ENCODE results near the gene IQGAP1.
"Not testable (repeated sequence)": the region's sequence is repeated elsewhere in the genome, so short reads cannot be mapped to it uniquely, and the experiment has no call there.

Gene IQGAP1

GRCh38 chr15:90493647-90494046, 105.6 kb downstream of the IQGAP1 start:
- DNase-seq: no peak

DNA sequence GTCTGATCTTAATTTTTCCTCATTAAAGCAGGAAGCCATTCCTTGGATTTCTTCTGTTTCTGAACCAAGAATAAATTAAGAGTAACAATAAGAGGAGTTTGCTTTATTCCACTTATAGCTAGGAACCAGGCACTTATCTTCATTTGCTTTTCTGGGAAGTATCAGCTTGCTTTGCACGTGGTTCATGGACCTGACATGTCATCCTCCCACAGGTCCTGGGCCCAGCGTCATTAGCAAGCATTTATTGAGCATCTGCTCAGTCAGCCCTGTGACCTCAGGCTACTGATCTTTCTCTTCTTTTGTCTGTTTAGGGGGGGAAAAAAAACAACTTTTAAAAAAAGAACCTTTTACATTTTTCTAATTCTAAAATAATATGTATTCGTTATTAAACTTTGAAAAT, 107.0 kb downstream of the IQGAP1 start:
- no peak for DNase-seq

- no peak for DNase-seq
Measured at GRCh38 chr15:90496791-90497190, 108.7 kb downstream of the IQGAP1 start.

DNA sequence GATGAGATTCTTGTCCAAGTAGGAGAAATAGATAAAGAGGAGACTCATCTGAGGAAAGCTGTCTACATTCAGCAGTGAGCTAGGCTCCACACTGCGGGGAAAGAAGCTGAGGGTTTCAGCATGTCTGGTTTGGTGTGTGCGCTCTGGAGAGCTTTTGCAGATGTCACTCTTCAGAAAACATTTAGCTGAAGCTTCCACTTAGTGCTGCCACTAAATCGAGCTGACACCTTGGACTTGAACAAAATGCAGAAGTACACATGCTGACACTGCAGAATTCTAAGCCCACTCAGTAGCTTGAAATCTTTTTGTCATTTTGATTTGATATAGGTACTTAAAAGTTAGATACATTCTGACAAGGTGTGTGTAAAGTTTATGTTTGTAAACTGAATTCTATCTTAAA, 109.3 kb downstream of the IQGAP1 start:
- no peak for DNase-seq

GRCh38 chr15:90497912-90498311, 109.9 kb downstream of the IQGAP1 start:
- DNase-seq: no peak

DNA sequence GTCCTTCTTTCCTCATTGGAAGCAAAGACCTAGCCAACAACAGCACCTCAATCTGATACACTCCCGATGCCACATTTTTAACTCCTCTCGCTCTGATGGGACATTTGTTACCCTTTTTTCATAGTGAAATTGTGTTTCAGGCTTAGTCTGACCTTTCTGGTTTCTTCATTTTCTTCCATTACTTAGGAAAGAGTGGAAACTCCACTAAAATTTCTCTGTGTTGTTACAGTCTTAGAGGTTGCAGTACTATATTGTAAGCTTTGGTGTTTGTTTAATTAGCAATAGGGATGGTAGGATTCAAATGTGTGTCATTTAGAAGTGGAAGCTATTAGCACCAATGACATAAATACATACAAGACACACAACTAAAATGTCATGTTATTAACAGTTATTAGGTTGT, 112.1 kb downstream of the IQGAP1 start:
- DNase-seq: no peak

- DNase-seq: no peak
Measured at GRCh38 chr15:90501898-90502297, 113.9 kb downstream of the IQGAP1 start.

DNA sequence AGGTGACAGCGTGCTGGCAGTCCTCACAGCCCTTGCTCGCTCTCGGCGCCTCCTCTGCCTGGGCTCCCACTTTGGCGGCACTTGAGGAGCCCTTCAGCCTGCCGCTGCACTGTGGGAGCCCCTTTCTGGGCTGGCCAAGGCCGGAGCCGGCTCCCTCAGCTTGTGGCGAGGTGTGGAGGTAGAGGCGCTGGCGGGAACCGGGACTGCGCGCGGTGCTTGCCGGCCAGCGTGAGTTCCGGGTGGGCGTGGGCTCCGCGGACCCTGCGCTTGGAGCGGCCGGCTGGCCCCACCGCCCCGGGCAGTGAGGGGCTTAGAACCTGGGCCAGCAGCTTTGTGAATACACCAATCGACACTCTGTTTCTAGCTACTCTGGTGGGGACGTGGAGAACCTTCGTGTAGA, 122.7 kb downstream of the IQGAP1 start:
- DNase-seq: not testable (repeated sequence)

- DNase-seq: not testable (repeated sequence)
Measured at GRCh38 chr15:90511211-90511618, 123.2 kb downstream of the IQGAP1 start.

DNA sequence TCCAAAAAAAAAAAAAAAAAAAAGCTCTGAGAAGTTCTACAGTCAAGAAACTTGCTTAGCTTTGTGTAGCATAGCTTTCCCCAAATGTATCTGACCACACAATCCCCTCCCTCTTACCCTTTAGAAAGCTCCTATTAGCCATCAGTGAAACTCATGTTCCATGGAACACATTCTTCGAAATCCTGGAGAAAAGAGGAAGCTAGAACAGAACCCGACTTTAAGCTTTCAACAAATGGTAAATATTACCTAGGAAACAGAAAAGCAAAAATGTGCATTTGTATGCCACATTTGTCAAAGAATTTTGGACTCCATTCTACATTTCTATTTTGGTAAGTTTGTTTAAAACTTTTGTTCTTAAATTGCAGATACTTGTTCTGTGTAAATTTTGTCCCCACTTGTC, 124.2 kb downstream of the IQGAP1 start:
- DNase-seq: no peak

DNA sequence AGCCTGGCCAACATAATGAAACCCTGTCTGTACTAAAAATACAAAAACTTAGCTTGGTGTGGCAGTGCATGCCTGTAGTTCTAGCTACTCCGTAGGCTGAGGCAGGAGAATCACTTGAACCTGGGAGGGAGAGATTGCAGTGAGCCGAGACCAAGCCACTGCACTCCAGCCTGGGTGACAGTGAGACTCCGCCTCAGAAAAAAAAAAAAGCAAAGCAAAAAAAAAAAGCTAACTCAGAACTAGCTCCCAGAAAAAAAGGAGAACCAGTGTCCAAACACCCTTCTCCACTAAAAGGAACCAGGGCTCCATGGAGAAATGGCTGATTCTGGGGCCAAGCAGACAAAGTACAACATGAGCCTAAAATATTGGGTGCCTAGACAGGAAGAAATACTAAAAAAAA, 124.9 kb downstream of the IQGAP1 start:
- no peak for DNase-seq

GRCh38 chr15:90513448-90513847, 125.4 kb downstream of the IQGAP1 start:
- no peak for DNase-seq

GRCh38 chr15:90513893-90514292, 125.9 kb downstream of the IQGAP1 start:
- not testable (repeated sequence) for DNase-seq

DNA sequence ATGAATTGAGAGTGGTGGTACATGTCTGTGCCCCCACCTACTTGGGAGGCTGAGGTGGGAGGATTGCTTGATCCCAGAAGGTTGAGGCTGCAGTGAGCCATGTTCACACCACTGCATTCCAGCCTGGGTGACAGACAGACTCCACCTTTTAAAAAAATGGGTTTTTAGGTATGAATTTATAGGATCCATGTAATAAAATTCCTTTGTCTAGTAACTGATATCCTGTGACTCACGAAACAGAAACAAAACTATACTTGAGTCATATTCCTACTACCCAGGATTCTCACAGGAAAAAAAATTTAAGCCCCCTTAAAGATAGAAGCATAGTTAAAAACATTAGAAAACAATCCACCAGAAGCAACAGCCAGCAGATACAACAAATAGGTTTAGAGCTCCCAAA, 131.6 kb downstream of the IQGAP1 start:
- DNase-seq: no peak

DNA sequence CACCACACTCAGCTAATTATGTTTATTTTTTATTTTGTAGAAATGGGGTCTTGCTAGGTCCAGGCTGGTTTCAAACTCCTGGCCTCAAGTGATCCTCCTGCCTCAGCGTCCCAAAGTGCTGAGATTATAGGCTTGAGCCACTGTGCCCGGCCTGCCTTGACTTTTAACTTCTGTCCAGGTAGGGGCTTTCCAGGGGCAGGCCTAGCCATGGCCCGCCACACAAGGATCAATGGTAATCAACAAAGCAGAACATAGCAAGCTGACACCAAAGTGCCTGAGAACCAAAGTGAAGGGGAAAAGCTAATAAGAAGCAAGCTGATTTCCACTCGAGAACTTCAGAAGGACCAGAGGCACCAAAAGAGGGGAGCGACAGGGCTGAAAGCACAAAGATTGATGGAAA, 132.3 kb downstream of the IQGAP1 start:
- DNase-seq: no peak

DNA sequence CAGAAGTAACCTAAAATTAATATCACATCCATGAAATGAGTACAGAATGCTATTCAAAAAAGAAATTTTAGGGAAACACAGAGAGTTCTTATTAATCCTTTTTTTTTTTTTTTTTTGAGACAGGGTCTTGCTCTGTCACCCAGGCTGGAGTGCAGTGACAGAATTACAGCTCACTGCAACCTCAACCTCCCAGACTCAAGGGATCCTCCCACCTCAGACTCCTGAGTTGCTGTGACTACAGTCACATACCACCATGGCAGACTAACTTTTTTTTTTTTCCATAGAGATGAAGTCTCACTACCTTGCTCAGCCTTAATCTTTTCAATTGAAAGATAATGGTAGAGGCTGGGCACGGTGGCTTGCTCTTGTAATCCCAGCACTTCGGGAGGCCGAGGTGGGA, 135.3 kb downstream of the IQGAP1 start:
- no peak for DNase-seq

DNA sequence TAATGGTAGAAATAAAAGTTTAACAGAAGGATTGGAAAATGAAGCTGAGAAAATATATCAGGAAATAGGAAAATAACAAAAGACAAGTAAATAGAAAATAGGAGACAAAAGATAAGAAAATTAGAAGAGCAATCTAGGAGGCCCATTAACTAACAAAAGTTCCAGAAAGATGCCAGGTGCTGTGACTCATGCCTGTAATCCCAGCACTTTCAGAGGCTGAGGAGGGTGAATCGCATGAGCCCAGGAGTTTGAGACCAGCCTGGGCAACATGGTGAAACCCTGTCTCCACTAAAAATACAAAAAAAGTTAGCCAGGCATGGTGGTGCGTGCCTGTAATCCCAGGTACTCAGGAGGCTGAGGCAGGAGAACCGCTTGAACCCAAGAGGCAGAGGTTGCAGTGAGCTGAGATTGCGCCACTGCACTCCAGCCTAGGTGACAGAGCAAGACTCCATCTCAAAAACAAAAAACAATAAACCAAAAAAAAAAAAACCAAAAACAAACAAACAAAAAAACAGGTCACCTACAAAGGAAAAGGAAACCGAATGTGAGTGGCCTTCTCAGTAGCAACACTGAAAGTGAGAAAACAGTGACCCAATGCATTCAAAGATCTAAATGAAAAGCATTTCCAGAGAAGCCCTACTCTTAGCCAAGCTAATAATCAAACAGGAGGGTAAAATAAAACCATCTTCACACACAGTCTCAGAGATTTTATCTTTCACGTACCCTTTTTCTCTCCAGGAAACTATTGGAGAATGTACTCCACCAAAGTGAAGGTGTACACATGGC, 136.2 kb downstream of the IQGAP1 start:
- DNase-seq: not testable (repeated sequence)

DNA sequence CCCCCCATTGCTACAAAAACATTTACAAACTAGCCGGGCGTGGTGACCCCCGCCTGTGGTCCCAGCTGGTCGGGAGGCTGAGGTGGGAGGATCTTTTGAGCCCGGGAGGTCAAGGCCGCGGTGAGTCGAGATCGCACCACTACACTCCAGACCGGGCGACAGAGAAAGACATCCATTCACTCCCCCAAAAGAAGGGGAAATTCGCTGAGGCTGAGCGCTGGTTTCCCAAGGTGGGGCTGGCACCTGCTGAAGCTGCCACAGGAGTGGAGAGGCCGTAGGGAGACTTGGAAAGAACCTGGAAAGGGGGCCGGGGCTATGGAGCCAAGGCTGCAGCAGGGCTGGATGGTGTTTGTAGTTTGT, 140.9 kb downstream of the IQGAP1 start:
- DNase-seq: no peak

DNA sequence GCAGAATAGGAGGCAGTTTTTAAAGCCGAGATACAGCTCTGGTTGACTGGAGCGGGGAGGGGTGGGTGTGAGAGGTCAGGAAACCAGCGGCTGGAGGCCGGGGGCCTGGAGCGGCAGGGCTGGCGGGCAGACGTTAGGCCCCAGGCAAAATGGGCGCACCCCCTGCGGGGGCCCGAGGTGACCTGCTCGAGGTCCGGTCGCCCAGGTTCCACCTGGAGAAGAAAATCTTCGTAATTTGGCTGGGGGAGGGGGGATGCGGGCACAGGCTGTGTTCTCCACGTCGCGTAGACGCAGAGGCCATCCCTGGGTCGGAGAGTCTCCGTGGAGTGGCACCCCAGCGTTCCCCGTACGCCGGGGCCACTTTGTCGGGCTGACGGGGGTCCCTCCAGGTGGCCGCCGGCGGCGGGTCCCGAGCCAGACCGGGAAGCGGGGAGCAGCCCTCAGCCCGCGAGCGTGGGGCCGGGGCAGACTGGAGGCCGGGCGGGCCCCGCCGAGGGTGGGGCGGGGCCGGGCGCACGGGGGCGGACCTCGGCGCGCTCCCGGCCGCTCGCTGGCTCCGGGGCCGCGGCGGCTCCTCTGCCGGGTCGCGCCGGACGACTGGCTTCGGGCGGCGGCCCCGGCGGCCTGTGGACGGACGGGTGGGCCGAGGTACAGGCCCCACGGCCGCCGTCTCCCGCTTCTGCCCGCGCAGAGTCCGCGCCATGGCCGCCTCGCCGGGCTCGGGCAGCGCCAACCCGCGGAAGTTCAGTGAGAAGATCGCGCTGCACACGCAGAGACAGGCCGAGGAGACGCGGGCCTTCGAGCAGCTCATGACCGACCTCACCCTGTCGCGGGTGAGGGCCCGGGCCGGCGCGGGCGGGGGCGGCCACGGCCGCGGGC, 141.6 kb downstream of the IQGAP1 start, which contains the start of gene CRTC3:
Gene CRTC3 (plus strand): TSS at position 553 of the 879 bp plus-strand sequence. CDS start 149 bp downstream, at position 702.
- peak; percentile 16 for DNase-seq

DNA sequence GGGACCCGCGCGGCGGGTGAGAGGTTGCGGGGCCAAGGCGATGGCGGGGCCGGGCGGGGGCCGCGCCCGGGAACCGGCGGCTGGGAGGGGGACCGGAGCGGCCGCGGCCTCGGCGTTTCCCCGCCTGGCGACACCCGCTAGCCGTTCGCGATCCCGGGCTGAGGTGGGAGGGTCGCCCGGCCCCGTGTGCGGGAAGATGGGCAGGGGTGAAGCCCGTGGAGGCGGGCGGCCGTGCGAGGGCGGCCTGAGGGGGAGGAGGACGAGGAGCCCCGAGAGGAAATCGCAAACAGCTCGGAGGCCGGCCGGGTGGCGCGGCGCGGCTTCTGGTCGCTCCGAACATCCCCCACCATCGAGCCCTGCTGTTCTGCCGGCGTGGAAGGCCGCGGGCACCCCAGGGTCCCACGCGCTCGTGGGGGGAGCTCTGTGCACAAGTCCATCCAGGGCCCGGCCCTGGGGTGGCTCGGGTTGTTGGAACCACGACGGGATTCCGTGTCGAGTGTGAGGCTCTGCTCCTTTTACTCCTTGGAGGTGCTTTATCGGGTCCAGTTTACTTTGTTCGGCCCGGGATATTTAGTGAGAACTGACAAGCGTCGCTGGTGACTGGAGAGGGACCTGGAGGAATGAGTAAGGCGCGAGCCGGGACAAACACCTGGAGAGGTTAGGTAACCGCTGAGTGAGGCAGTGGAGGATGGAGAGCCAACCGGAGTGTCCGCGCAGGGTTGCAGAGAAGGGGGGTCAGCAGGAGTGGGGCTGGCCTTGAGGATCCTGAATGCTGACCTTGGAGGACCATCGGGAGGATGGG, 142.4 kb downstream of the IQGAP1 start:
- DNase-seq: no peak

DNA sequence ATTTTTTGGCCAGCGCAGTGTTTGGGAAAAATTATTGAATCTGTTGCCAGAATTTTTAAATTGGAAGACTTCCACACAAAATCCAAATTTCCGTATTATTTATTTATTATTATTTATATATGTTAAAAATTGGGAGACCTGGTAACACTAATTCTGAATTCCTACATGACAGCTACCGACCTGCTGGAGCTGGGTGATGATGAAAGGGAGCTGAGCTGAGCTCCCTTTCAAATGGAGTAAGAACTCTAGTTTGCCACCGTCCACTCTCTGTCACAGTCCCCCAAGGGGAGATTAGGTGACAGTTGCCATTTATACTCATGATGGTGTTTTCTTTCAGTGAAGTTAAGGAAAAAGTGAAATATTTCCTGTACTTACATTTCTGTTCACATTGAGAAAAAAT, 143.1 kb downstream of the IQGAP1 start:
- DNase-seq: no peak

- no peak for DNase-seq
Measured at GRCh38 chr15:90535254-90535653, 147.2 kb downstream of the IQGAP1 start.

GRCh38 chr15:90539789-90540188, 151.7 kb downstream of the IQGAP1 start:
- DNase-seq: no peak

All from NCI-H1436 (cell line).